ENCODE results near the gene SIPA1L2.

SIPA1L2 gene

DNA sequence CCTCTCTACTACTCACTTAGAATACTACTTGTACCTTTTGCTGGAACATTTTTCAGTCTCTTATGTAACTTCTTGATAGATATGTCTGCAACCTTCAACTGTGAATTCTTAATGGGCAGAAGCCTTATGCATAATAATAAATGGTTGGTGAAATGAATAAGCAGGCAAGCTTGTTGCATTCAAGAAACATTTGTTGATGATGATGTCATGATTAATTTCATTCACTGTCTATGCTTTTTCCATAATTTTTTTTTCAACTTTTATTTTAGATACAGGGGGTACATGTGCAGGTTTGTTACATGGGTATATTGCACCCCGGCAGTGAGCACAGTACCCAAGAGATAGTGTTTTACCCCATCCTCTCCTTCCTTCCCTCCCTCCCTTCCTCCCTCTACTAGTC is 48.0 kb downstream of the SIPA1L2 start:
- TF ChIP-seq, protein P1, sequence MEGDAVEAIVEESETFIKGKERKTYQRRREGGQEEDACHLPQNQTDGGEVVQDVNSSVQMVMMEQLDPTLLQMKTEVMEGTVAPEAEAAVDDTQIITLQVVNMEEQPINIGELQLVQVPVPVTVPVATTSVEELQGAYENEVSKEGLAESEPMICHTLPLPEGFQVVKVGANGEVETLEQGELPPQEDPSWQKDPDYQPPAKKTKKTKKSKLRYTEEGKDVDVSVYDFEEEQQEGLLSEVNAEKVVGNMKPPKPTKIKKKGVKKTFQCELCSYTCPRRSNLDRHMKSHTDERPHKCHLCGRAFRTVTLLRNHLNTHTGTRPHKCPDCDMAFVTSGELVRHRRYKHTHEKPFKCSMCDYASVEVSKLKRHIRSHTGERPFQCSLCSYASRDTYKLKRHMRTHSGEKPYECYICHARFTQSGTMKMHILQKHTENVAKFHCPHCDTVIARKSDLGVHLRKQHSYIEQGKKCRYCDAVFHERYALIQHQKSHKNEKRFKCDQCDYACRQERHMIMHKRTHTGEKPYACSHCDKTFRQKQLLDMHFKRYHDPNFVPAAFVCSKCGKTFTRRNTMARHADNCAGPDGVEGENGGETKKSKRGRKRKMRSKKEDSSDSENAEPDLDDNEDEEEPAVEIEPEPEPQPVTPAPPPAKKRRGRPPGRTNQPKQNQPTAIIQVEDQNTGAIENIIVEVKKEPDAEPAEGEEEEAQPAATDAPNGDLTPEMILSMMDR (IDR thresholded peaks at IDR 0.05; ENCODE audit: low read length, missing control alignments) = no peak
- H3K4me3 ChIP-seq (replicated peaks; ENCODE audit: low read depth, low read length) = no peak overlapping the region
- no peak for DNase-seq (ENCODE audit: low read depth)
